ENCODE results near the gene SFTPA1. TPM values are rescaled to one million over a fixed set of nuclear protein-coding genes. Genes with fewer than 3 reads are reported as not detected.
"Not testable (repeated sequence)": the region's sequence is repeated elsewhere in the genome, so short reads cannot be mapped to it uniquely, and the experiment has no call there.

SFTPA1 gene
- total RNA-seq, 1 donor from 2014 or later: not detected

DNA sequence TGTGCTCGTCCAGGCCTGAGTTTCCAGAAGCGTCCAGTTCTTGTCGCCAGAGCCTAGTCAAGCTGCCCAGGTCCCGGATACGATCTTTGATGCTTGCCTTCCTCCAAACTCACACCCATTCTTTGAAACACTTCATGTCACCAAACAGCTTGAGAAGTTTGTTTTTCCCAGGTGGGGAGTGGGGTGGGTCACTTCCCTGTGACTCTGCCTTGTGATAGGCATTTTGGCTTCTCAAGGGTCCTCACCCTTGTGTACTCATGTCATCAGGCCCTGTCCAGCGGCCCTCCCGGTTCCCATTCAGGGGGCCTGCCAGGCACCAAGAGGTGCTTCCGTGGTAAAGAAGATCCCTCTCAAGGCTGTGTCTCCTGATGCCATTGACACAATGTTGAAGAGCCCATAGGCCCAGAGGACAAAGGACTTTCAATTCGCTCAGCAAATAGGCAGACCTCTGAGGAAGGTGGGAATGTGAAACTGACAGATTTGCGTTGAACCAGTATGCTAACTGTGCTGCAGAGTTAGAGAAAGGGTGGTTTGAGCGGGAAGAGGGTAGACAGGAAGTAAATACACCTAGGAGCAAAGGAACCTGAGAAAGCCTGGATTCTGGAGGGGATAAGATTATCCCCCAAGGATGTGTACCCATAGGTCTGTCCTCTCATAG, 24.7 kb upstream of the SFTPA1 start:
- ChIA-PET CTCF (interaction anchor here (1.4 kb wide), 1 partner anchor 22 kb away, joined by 3 read pairs; no protein-coding TSS in a partner anchor), POLR2A (no interaction called here)
- intact Hi-C loops (cut with micrococcal nuclease): no loop called here
- no peaks in the 10 kb centered on the region for H3K9me3 Mint-ChIP-seq
- H3K27ac Mint-ChIP-seq: no peak overlapping the region
- no peaks in the 10 kb centered on the region for H3K36me3 Mint-ChIP-seq (ENCODE audit: low read depth)
- no peak for ATAC-seq (ENCODE audit: low read depth)
- TF ChIP-seq, protein P1, sequence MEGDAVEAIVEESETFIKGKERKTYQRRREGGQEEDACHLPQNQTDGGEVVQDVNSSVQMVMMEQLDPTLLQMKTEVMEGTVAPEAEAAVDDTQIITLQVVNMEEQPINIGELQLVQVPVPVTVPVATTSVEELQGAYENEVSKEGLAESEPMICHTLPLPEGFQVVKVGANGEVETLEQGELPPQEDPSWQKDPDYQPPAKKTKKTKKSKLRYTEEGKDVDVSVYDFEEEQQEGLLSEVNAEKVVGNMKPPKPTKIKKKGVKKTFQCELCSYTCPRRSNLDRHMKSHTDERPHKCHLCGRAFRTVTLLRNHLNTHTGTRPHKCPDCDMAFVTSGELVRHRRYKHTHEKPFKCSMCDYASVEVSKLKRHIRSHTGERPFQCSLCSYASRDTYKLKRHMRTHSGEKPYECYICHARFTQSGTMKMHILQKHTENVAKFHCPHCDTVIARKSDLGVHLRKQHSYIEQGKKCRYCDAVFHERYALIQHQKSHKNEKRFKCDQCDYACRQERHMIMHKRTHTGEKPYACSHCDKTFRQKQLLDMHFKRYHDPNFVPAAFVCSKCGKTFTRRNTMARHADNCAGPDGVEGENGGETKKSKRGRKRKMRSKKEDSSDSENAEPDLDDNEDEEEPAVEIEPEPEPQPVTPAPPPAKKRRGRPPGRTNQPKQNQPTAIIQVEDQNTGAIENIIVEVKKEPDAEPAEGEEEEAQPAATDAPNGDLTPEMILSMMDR (IDR thresholded peaks at IDR 0.05): no peak
- H3K27me3 Mint-ChIP-seq: peaks cover 9% of the 10 kb centered on the region
- no peak for DNase-seq
- H3K4me1 Mint-ChIP-seq: no peaks in the 10 kb centered on the region
- no peak overlapping the region for H3K4me3 Mint-ChIP-seq

DNA sequence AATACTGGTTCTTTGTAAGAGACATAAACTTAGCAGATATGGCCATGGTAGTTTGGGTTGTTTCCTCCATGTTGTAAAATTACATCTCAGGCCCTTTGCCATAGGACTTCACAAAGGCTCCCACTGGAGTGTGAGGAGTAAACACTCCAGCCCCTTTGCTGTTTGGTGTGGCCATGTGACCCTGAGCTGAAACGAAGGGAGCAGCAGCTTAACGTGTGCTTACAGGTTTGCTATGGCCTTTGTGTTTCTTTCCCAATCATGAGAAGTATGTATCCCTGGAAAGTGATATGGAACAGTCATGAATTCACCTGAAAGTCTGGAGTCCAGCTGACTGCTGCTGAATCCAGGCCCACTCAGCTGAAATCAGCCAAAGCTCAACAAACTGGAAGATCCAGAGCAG, 23.8 kb upstream of the SFTPA1 start:
- Mint-ChIP-seq H3K27ac (no peak overlapping the region), H3K4me1 (no peaks in the 10 kb centered on the region), H3K4me3 (no peak overlapping the region), H3K27me3 (peaks cover 10% of the 10 kb centered on the region), H3K9me3 (peaks cover 2% of the 10 kb centered on the region), H3K36me3 (ENCODE audit: low read depth) (no peaks in the 10 kb centered on the region)
- ATAC-seq (ENCODE audit: low read depth) (no peak), DNase-seq (no peak)
- ChIA-PET CTCF (interaction anchor here (1.4 kb wide), 1 partner anchor 23 kb away, joined by 3 read pairs; no protein-coding TSS in a partner anchor), POLR2A (no interaction called here)
- TF ChIP-seq, protein P1 (IDR thresholded peaks at IDR 0.05): no peak
- intact Hi-C loops (cut with micrococcal nuclease): no loop called here

DNA sequence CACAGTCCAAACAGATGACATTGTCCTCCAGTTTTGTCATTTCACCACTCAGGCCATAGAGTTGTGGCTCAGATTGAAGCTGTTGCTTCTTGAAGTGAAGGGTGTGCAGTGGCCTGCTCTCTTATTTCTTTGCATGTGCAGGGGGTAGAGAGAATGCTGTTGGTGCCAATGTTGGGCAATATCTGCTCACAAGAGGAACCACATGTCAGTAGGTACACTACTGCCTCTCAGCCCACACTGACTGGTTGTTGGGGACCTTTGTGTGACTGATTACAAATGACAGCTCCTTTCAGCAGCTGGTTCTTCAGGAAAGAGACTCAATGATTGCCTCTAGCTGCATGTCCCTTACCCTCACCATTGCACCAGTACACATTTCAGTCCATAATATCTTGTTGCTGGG, 21.9 kb upstream of the SFTPA1 start:
- ChIA-PET CTCF (no interaction called here), POLR2A (no interaction called here)
- H3K9me3 Mint-ChIP-seq: peaks cover 2% of the 10 kb centered on the region
- no peak overlapping the region for H3K4me3 Mint-ChIP-seq
- no peaks in the 10 kb centered on the region for H3K4me1 Mint-ChIP-seq
- peaks cover 15% of the 10 kb centered on the region for H3K27me3 Mint-ChIP-seq
- DNase-seq (no peak), ATAC-seq (ENCODE audit: low read depth) (no peak)
- H3K27ac Mint-ChIP-seq: no peak overlapping the region
- TF ChIP-seq, protein P1 (IDR thresholded peaks at IDR 0.05): no peak
- intact Hi-C loops (cut with micrococcal nuclease): no loop called here
- H3K36me3 Mint-ChIP-seq (ENCODE audit: low read depth): no peaks in the 10 kb centered on the region

DNA sequence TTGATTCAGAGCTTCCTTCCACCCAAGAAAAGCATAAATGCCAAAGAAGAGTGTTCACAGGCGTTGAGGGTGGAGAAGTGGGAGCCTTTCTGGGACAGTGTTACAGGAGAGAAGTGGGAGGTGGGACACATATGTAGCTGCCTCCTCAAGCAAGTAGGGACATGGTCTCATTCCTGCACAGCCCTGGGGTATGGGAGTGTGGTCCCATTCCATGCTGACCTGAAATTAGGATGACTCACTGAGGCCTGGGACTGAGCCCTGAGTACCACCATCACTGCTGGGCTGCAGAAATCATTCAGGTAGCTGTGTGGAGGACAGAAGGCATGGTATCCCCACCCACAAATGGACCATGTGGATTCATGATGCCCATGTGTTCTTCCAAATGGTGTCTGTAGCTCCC, 17.4 kb upstream of the SFTPA1 start:
- no peak overlapping the region for H3K27ac Mint-ChIP-seq
- POLR2A ChIA-PET: no interaction called here
- no peak overlapping the region for H3K4me3 Mint-ChIP-seq
- CTCF ChIA-PET: no interaction called here
- no peaks in the 10 kb centered on the region for H3K36me3 Mint-ChIP-seq (ENCODE audit: low read depth)
- peaks cover 15% of the 10 kb centered on the region for H3K27me3 Mint-ChIP-seq
- DNase-seq (no peak), ATAC-seq (ENCODE audit: low read depth) (no peak)
- intact Hi-C loops (cut with micrococcal nuclease): no loop called here
- H3K4me1 Mint-ChIP-seq: no peaks in the 10 kb centered on the region
- TF ChIP-seq, protein P1 (IDR thresholded peaks at IDR 0.05): no peak
- H3K9me3 Mint-ChIP-seq: peaks cover 15% of the 10 kb centered on the region

DNA sequence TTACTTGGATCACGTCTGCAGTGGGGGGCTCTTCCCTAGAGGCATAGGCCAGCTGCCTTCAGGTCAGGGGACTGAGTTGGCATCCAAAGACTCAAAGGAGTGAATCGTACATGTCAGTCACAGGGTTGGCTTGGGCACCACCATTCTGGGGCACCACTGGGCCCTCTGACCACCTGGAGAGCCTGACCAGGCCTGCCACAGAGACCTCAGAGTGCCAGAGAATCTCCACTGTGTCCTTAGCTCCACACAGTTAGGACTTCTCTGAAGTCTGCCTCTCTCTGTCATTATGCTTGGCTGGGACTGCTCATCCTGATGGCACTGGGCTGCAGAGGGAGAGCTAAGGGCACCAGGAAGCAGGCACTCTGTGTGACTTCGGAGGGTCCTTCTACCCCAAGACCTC, 16.2 kb upstream of the SFTPA1 start:
- H3K36me3 Mint-ChIP-seq (ENCODE audit: low read depth); H3K4me1 Mint-ChIP-seq; H3K4me3 Mint-ChIP-seq; intact Hi-C loops (cut with micrococcal nuclease); CTCF ChIA-PET; H3K27ac Mint-ChIP-seq; POLR2A ChIA-PET; DNase-seq; ATAC-seq (ENCODE audit: low read depth): not testable (repeated sequence)
- Mint-ChIP-seq H3K27me3 (peaks cover 15% of the 10 kb centered on the region), H3K9me3 (peaks cover 15% of the 10 kb centered on the region)

DNA sequence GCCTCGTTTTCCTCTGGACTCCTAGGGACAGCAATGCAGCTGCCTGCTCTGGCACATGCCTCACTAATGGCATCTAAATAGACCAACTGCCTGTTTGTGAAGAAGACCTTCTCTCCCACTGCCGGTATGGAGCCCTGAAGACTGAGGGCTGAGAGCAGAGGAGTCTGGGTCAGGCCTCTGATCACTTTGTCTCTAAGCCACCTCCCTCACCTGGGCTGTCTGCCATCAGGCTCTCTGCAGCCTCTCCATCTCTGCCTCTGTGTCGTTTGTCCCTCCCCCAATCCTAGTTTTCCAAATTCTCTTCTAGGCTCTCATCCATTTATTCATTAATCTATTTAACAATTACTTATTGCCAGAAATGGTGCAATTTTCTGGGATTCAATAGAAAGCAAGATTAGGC, 15.2 kb upstream of the SFTPA1 start:
- Mint-ChIP-seq H3K4me1 (no peaks in the 10 kb centered on the region), H3K4me3 (no peak overlapping the region), H3K9me3 (peaks cover 15% of the 10 kb centered on the region), H3K27me3 (peaks cover 15% of the 10 kb centered on the region), H3K27ac (no peak overlapping the region), H3K36me3 (ENCODE audit: low read depth) (no peaks in the 10 kb centered on the region)
- ChIA-PET POLR2A (no interaction called here), CTCF (no interaction called here)
- no peak for ATAC-seq (ENCODE audit: low read depth)
- no peak for DNase-seq
- intact Hi-C loops (cut with micrococcal nuclease): no loop called here
- TF ChIP-seq, protein P1 (IDR thresholded peaks at IDR 0.05): no peak

DNA sequence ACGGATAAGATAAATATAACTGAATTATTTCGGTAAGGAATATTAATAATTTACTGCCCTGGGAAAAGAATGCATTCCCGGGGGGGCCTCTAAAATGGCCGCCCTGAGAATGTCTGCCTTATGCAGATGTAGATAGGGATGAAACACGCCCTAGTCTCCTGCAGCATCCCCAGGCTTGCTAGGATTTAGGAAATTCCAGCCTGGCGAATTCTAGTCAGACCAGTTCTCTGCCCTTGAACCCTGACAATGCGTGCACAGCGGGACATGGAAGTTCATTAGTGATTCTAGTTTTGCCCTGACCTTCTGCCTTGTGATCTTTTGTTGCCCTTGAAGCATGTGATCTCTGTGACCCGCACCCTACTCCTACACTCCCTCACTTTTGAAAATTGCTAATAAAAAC, 11.1 kb upstream of the SFTPA1 start:
- H3K27ac Mint-ChIP-seq; DNase-seq; ATAC-seq (ENCODE audit: low read depth); H3K4me3 Mint-ChIP-seq; H3K4me1 Mint-ChIP-seq; H3K36me3 Mint-ChIP-seq (ENCODE audit: low read depth); H3K27me3 Mint-ChIP-seq; POLR2A ChIA-PET; intact Hi-C loops (cut with micrococcal nuclease); CTCF ChIA-PET: not testable (repeated sequence)
- peaks cover 16% of the 10 kb centered on the region for H3K9me3 Mint-ChIP-seq

Measured in activated B cell treated with CpG ODN at 0.5 μM for 24 hours (primary cell).